AG04449 (cell line): ENCODE results near the gene COL8A1.

ENCODE experiments used
- CTCF ChIA-PET: fragments of 350-600 bp; formaldehyde crosslinking; extraction: SDS; loops from one replicate; lab custom pipeline; 2021; ENCODE audit warnings: antibody characterized with exemption; lab: Yijun Ruan, JAX
- POLR2A ChIA-PET: fragments of 400-600, 350-600 bp; formaldehyde crosslinking; extraction: SDS; loops from one replicate; lab custom pipeline; 2020; ENCODE audit warnings: antibody characterized with exemption, inconsistent platforms; lab: Yijun Ruan, JAX
- DNase-seq: peaks from one replicate; pipeline ENCODE4 v3.0.0-alpha.2; 2010; ENCODE audit warnings: low read depth, low spot score
- H3K4me3 ChIP-seq: 2 replicates; pipeline ENCODE4 v1.5.1; 2011; ENCODE audit warnings: low read depth, mild to moderate bottlenecking, control low read depth, low read length
- CTCF ChIP-seq: IDR thresholded peaks from one replicate; pipeline ENCODE4 v1.5.1; 2011; ENCODE audit warnings: mild to moderate bottlenecking, moderate library complexity, low read length, control low read depth, inconsistent platforms; ENCODE audit not compliant: insufficient read depth; ENCODE audit errors: missing control alignments

COL8A1 gene

GRCh38 chr3:99848433-99848832 is 210.0 kb downstream of the COL8A1 start:
- POLR2A ChIA-PET: no interaction called here
- TF ChIP-seq CTCF: no peak

More at GRCh38 chr3:99848433-99848832, 210.0 kb downstream of the COL8A1 start:
- DNase-seq: no peak
- no peak overlapping the region for H3K4me3 ChIP-seq
- CTCF ChIA-PET: interaction anchor here (1.1 to 2.5 kb wide), 3 partner anchors 17 to 406 kb away, joined by 3 to 9 read pairs (median 4); no protein-coding TSS in a partner anchor
